Measurements from ENCODE around the gene ZNRF4. TPM values are rescaled to one million over a fixed set of nuclear protein-coding genes. Genes with fewer than 3 reads are reported as not detected.

ZNRF4 gene
- total and polyA plus RNA-seq, 2 donors (not counting 3 experiments of a cell fraction or from before 2014, with no cell fraction given): not detected

- Histone ChIP-seq H3K4me1 (ENCODE audit: control insufficient read depth, extremely low read depth, insufficient read depth, low read length) (no peaks in the 10 kb centered on the region), H3K9me1 (replicated peaks; ENCODE audit: control insufficient read depth, extremely low read depth, insufficient read depth, low read length) (no peaks in the 10 kb centered on the region), H4K20me1 (replicated peaks; ENCODE audit: control insufficient read depth, extremely low read depth, insufficient read depth, low read length) (no peaks in the 10 kb centered on the region), H2AFZ (ENCODE audit: low read depth, low read length) (no peak overlapping the region), H3K4me2 (ENCODE audit: insufficient read depth, low read length) (no peak overlapping the region), H3K79me2 (ENCODE audit: control insufficient read depth, insufficient read depth, low read length) (no peaks in the 10 kb centered on the region), H3K9ac (replicated peaks; ENCODE audit: extremely low read depth, insufficient read depth, low read length) (no peak overlapping the region), H3K9me3 (replicated peaks; ENCODE audit: control insufficient read depth, insufficient read depth, low read length) (no peaks in the 10 kb centered on the region), H3K27ac (ENCODE audit: insufficient read depth, low read depth, low read length) (no peak overlapping the region), H3K36me3 (ENCODE audit: control insufficient read depth in 2 of 2, extremely low read depth in 1 of 2, insufficient read depth in 2 of 2, low read length in 2 of 2) (no peaks in the 10 kb centered on the region), H3K4me3 (replicated peaks in 1 of 3; ENCODE audit: insufficient read depth in 1 of 3, low read depth in 1 of 3, low read length in 3 of 3) (no peak overlapping the region), H3K27me3 (ENCODE audit: control insufficient read depth in 2 of 2, insufficient read depth in 2 of 2, low read length in 2 of 2) (no peaks in the 10 kb centered on the region)
- dilution Hi-C loops (cut with MboI; ENCODE audit: extremely low pct_ligation_motif_present, low sequenced_read_pairs): no loop called here
- intact Hi-C loops (cut with micrococcal nuclease): no loop called here
- DNase-seq (ENCODE audit: low read depth, low spot score): no peak
- no TSS peak for BruUV-seq (replicated peaks)
- TF ChIP-seq JUN (IDR thresholded peaks at IDR 0.05; ENCODE audit: borderline replicate concordance, insufficient read depth, insufficient read length, low read depth) (no peak), EZH2 (IDR thresholded peaks at IDR 0.05; ENCODE audit: borderline replicate concordance, low read depth, low read length, severe bottlenecking) (no peak), MAX (IDR thresholded peaks at IDR 0.05; ENCODE audit: insufficient read depth, insufficient read length) (no peak), POLR2AphosphoS5 (IDR thresholded peaks at IDR 0.05; ENCODE audit: insufficient read depth, low read depth, low read length) (no peak), MYC (IDR thresholded peaks at IDR 0.05; ENCODE audit: low read depth, low read length) (no peak), POLR2A (IDR thresholded peaks at IDR 0.05; ENCODE audit: low read depth, low read length) (no peak), GATA2 (IDR thresholded peaks at IDR 0.05; ENCODE audit: insufficient read depth, insufficient read length, low read depth, low read length) (no peak), CTCF (IDR thresholded peaks at IDR 0.05; ENCODE audit: extremely low read depth in 1 of 2, insufficient read depth in 1 of 2, low read depth in 1 of 2, low read length in 2 of 2) (no peak), FOS (IDR thresholded peaks at IDR 0.05; ENCODE audit: borderline replicate concordance, insufficient read depth, low read length) (no peak)
- FAIRE-seq: no peak
- ChIA-PET POLR2A (no interaction called here), CTCF (no interaction called here)
Measured at GRCh38 chr19:5424192-5424973, 30.8 kb upstream of the ZNRF4 start.
